GM18498 (cell line): ENCODE results near the gene KRTAP2-2.

Experiments
- ATAC-seq: cut with Tn5 transposase; IDR thresholded peaks from one replicate; pipeline ENCODE4 v1.9.1; 2021; ENCODE audit warnings: mild to moderate bottlenecking, moderate library complexity; ENCODE audit not compliant: unreplicated experiment

Gene KRTAP2-2

GRCh38 chr17:41026715-41027471 is 28.1 kb downstream of the KRTAP2-2 start, which contains the start of gene KRTAP1-5:
KRTAP1-5 (minus strand) TSS chr17:41027208; CDS start chr17:41027155, 53 bp downstream.
- no peak for ATAC-seq

GRCh38 chr17:41024697-41025096 is 30.3 kb downstream of the KRTAP2-2 start:
- ATAC-seq = no peak

- ATAC-seq = no peak
These were observed 34.7 kb downstream of the KRTAP2-2 start for GRCh38 chr17:41020336-41020735.

GRCh38 chr17:41019415-41019814 is 35.6 kb downstream of the KRTAP2-2 start:
- ATAC-seq = no peak

- ATAC-seq = no peak
These were observed 36.5 kb downstream of the KRTAP2-2 start for GRCh38 chr17:41018541-41018940.

- no peak for ATAC-seq
These were observed 38.3 kb downstream of the KRTAP2-2 start for GRCh38 chr17:41016578-41017215.

GRCh38 chr17:41015454-41015853 is 39.6 kb downstream of the KRTAP2-2 start:
- no peak for ATAC-seq

- no peak for ATAC-seq
These were observed 41.4 kb downstream of the KRTAP2-2 start for GRCh38 chr17:41013606-41014005.

GRCh38 chr17:41013181-41013580 is 41.8 kb downstream of the KRTAP2-2 start:
- ATAC-seq = no peak

GRCh38 chr17:41012326-41013120 is 42.5 kb downstream of the KRTAP2-2 start:
- ATAC-seq = no peak

- no peak for ATAC-seq
These were observed 44.6 kb downstream of the KRTAP2-2 start for GRCh38 chr17:41010441-41010840.

GRCh38 chr17:41009936-41010335 is 45.1 kb downstream of the KRTAP2-2 start:
- ATAC-seq = no peak

GRCh38 chr17:41009301-41009760 is 45.7 kb downstream of the KRTAP2-2 start:
- no peak for ATAC-seq

- no peak for ATAC-seq
These were observed 46.2 kb downstream of the KRTAP2-2 start, which contains the start of gene KRTAP3-1 for GRCh38 chr17:41008811-41009210. KRTAP3-1 (minus strand) TSS chr17:41009128; CDS start chr17:41009074, 54 bp downstream.
